GM18909 (cell line): Measurements from ENCODE around the gene RD3L.
"Not testable (repeated sequence)": the region's sequence is repeated elsewhere in the genome, so short reads cannot be mapped to it uniquely, and the experiment has no call there.

Source experiments
- ATAC-seq: cut with Tn5 transposase; IDR thresholded peaks from one replicate; pipeline ENCODE4 v1.9.1; 2021; ENCODE audit warnings: mild to moderate bottlenecking; ENCODE audit not compliant: unreplicated experiment, poor library complexity

RD3L gene

DNA sequence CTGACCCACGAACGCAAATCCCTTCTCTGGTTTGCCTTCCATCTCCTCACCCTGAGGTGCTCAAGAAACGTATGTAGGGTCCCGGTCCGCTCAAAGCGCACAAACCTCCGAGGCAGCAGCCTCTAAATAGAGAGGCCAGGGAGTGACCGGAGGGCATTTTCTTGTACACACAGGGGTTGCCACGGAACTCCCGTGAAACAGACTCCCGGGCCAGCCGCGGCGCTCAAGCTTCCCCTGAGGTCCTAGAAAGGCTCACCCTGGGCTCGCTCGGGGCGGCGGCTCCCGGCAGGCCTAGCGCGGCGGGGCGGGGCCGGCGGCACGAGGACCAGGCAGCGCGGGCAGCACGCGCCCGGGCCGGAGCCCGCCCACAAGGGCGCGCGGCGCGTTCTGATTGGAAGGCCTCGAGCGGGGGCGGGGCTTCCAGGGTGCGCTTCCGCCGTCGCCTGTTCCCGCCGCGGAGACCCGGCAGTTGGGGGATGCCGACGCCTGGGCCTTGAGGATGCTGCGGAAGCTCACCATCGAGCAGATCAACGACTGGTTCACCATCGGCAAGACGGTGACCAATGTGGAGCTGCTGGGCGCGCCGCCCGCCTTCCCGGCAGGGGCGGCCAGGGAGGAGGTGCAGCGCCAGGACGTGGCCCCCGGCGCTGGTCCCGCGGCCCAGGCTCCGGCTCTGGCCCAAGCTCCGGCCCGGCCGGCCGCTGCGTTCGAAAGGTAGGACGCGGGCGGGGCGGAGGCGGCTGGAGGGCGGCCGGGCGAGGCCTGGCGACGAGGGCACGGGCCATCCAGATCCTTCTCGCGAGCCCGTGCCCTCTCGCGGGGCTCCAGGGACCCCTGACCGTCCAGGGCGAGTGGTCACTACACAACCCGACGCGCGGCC is 14.1 kb downstream of the RD3L start, which contains the start of gene TDRD9:
Gene TDRD9 (plus strand): TSS at position 446 of the 880 bp plus-strand sequence. CDS start 54 bp downstream, at position 500.
- no peak for ATAC-seq

DNA sequence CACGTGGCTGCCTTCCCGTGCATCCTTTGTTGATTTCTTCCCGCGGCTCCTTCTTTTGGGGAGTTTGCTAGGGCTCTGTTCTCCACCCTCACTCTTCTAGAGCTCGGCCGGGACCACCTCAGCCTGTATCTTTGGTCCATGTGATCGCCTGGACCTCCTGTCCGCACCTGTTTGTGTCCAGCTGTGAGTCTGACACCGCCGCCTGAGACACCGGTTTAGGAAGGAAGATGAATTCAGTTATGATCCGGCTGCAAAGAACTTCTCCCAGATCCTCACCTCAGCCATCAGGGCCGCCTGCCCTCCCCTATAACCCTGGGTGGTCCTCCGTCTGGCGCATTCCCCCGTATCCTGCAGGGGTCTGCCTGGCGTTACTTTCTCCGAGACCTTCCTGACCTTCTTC is 14.8 kb downstream of the RD3L start:
- ATAC-seq, result no peak

GRCh38 chr14:103925316-103925715 is 17.0 kb downstream of the RD3L start:
- ATAC-seq, result no peak

GRCh38 chr14:103923863-103924262 is 18.5 kb downstream of the RD3L start:
- ATAC-seq, result no peak

DNA sequence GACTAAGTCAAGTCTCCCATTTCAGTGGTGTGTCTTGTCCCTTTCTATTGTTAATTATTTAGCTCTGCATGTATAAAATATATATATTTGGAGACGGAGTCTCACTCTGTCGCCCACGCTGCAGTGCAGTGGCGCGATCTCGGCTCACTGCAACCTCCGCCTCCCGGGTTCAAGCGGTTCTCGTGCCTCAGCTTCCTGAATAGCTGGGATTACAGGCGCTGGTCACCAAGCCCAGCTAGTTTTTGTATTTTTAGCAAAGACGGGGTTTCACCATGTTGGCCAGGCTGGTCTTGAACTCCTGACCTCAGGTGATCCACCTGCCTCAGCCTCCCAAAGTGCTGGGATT is 20.5 kb downstream of the RD3L start:
- ATAC-seq, result not testable (repeated sequence)

GRCh38 chr14:103920981-103921854 is 21.1 kb downstream of the RD3L start:
- peak; percentile 93 for ATAC-seq

DNA sequence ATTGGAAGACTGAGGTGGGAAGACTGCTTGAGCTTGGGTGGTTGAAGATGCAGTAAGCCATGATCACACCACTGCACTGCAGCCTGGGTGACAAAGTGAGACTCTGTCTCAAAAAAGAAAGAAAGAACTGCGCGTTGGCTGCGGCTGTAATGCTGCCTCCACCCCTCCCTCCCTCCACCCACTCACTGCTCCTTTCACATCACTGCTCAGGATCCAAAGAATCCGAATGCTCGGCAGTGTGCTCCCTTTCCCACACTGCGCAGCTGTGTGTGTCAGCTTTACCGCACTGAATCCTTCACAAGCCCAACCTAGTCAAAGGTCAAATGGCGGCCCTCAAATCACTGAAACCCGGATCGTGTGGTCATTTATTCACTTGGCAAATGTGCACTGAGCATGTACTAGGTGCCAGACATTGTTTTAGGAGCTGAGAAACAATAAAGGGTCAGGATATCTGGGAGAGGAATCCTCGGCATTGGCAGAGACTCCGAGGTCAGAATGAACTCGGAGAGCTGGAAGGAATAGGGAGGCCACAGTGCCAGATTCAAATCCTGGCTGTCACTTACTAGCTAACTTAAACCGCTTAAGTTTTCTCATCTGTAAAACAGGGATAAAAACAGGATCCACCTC is 25.6 kb downstream of the RD3L start:
- no peak for ATAC-seq

- no peak for ATAC-seq
Observed at GRCh38 chr14:103915616-103916015, 26.7 kb downstream of the RD3L start.

DNA sequence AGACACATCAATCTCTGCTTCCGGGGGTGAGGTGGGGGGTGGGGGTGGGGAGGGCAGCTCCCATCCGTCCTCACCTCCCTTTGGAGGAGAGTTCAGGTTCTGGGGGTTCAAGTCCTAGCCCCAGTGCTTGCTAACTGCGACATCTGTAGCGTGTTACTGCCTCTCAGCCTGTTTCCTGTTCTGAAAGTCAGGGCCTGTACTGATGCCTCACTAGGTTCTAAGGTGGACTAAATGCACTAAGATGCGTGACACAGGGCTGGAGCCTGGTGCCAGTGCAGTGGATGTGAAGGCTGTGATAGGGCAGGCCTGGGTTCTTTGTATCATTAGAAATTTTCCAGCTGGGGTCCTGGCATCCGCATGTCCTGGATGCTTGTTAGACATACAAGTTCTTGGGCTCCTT is 31.3 kb downstream of the RD3L start:
- ATAC-seq, result no peak

DNA sequence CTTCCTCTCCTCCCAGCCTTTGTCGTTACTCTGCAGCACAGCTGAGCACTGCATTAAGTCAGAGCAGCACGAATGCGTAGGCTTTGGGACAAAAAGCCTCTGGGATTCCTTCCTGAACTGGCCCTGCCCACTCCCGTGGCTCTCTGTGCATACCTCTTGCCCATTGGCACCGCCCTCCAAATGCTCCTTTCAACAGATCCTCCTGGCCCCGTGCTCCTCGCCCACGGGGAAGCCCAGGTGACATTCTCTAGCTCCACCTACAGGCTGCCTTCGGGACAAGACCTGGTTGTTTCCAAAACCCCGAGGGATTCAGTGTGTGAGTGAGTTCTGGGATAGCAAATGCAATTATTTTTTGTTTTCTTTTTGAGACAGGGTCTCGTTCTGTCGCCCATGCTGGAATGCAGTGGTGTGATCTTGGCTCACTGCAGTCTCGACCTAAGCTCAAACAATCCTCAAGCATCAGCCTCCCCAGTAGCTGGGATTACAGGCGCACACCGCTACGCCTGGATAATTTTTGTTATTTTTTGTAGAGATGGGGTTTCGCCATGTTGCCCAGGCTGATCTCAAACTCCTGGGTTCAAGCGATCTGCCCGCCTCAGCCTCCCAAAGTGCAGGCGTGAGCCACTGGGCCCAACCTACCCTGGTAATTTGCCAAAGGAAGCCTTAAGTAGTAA is 31.9 kb downstream of the RD3L start:
- ATAC-seq, result no peak

- ATAC-seq, result no peak
Observed at GRCh38 chr14:103909531-103910261, 32.6 kb downstream of the RD3L start.

GRCh38 chr14:103908580-103908979 is 33.7 kb downstream of the RD3L start:
- ATAC-seq, result no peak

- no peak for ATAC-seq
Observed at GRCh38 chr14:103905842-103906456, 36.4 kb downstream of the RD3L start.

- ATAC-seq, result no peak
Observed at GRCh38 chr14:103904493-103905107, 37.7 kb downstream of the RD3L start.

- no peak for ATAC-seq
Observed at GRCh38 chr14:103899833-103900232, 42.5 kb downstream of the RD3L start.

- no peak for ATAC-seq
Observed at GRCh38 chr14:103899316-103899715, 43.0 kb downstream of the RD3L start.

DNA sequence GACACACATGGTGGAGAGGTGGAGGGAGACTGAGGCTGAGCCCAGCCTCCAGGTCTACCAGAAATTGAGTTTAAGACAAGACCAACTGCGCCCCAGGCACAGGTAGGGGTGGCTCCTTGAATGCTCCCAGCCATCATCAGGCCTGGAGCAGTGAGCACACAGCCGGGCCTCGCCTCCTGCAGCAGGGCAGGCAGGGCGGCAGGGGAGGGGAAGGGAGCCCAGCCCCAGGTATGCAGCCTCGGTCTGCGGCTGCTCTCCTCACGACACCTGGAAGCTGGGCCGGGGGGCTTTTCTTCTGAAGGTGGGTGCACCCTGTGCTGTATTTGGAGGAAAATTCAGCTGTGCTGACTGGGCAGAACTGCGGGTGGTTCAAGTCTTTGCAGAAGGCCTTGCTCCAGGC is 43.6 kb downstream of the RD3L start:
- ATAC-seq, result no peak

DNA sequence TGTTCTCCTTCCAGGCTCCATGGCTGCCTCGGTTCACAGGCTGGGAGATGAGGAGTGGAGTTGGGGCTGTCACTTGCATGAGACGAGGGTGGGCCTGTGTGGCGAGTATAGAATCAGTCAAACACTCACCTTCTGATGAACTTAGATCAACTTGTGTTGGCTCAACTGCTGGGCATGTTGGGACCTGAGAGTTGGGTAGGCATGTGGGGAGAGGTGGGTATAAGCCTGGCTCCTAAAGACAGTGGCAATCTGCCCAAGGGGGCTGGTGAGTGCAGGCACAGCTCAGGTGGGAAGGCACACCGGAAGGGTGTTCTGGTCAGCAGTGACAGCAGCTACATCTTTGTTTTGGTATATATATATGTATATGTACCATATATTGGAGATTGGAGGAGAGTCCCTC is 44.1 kb downstream of the RD3L start:
- ATAC-seq, result no peak
